ENCODE measurements around the gene ZDHHC21.
A peak's percentile ranks its signal among the peaks of the same experiment; 100 is the strongest.
"Not testable (repeated sequence)": the region's sequence is repeated elsewhere in the genome, so short reads cannot be mapped to it uniquely, and the experiment has no call there.

ZDHHC21 gene

DNA sequence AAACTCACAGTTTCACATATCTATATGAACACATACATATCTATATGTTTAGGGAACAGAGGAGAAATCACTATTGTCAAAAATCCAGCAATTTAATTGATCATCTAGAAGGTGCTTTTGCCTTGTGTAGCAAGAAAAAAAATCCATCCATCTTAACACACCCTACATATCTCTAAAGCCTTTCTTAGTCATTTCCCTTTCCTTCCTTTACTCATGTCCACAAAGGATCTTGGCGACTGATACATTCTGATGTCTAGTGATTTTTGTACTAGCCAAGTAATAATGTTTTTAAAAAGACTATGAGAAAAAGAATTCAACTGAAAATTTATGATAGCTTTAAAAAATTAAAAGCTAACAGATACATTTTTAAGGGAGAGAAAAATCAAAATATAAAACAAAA, 22.5 kb downstream of the ZDHHC21 start:
- no peak overlapping the region for H3K4me3 ChIP-seq (replicated peaks; ENCODE audit: low read depth, low read length)
- TF ChIP-seq, protein P1, sequence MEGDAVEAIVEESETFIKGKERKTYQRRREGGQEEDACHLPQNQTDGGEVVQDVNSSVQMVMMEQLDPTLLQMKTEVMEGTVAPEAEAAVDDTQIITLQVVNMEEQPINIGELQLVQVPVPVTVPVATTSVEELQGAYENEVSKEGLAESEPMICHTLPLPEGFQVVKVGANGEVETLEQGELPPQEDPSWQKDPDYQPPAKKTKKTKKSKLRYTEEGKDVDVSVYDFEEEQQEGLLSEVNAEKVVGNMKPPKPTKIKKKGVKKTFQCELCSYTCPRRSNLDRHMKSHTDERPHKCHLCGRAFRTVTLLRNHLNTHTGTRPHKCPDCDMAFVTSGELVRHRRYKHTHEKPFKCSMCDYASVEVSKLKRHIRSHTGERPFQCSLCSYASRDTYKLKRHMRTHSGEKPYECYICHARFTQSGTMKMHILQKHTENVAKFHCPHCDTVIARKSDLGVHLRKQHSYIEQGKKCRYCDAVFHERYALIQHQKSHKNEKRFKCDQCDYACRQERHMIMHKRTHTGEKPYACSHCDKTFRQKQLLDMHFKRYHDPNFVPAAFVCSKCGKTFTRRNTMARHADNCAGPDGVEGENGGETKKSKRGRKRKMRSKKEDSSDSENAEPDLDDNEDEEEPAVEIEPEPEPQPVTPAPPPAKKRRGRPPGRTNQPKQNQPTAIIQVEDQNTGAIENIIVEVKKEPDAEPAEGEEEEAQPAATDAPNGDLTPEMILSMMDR (IDR thresholded peaks at IDR 0.05; ENCODE audit: low read depth, low read length, missing control alignments): no peak
- no peak for DNase-seq (ENCODE audit: extremely low read depth, low read depth)

DNA sequence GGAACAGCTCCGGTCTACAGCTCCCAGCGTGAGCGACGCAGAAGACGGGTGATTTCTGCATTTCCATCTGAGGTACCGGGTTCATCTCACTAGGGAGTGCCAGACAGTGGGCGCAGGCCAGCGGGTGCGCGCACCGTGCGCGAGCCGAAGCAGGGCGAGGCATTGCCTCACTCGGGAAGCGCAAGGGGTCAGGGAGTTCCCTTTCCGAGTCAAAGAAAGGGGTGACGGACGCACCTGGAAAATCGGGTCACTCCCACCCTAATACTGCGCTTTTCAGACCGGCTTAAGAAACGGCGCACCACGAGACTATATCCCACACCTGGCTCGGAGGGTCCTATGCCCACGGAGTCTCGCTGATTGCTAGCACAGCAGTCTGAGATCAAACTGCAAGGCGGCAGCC, 29.2 kb downstream of the ZDHHC21 start:
- H3K4me3 ChIP-seq (replicated peaks; ENCODE audit: low read depth, low read length); DNase-seq (ENCODE audit: extremely low read depth, low read depth): not testable (repeated sequence)

DNA sequence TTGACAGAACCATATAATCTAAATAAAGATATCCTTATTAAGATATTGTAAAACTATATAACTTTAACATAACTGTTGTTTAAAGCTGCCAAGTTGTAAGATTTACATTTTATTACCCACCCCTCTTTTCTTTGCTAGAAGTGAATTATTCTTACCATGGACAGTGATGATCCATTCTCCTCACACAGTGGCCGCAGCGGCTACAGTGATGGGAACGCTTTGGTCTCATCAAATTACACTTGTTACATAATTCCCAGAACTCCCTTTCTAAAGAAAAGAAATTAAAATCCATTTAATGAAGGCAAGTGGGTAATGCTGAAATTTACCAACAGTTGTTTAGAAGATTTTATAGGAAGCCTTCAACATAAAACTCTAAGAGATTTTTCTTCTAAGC, 31.2 kb downstream of the ZDHHC21 start:
- no peak overlapping the region for H3K4me3 ChIP-seq (replicated peaks; ENCODE audit: low read depth, low read length)
- DNase-seq (ENCODE audit: extremely low read depth, low read depth): no peak
- TF ChIP-seq, protein P1 (IDR thresholded peaks at IDR 0.05; ENCODE audit: low read depth, low read length, missing control alignments): no peak

DNA sequence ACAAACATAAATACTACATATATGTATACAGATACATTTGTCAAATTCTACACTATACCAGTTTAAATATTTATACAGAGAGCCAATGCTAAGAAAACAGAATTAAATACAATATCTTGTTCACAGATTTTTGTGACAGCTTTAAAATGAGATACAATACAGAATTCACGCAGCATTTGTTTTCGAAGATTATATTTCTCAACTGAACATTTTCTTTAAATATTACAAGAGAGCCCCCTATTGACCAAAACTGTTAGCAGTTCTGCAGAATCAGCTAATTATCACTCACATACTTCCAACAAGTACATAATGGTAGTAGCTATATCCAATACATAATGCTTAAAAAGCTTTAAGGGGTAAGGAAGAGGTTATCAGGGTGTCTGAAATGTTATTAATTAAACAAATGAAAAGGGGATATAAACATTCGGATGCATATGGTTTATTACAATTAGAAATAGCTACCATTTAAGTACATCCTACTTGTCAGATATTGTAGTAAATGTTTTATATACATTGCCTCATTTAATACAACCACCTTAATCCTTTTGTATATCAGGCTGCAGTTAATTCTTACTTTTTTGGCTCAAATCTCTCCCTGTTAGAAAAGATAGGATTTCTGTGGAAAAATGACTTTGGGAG, 31.7 kb downstream of the ZDHHC21 start:
- no peak overlapping the region for H3K4me3 ChIP-seq (replicated peaks; ENCODE audit: low read depth, low read length)
- no peak for DNase-seq (ENCODE audit: extremely low read depth, low read depth)
- TF ChIP-seq, protein P1 (IDR thresholded peaks at IDR 0.05; ENCODE audit: low read depth, low read length, missing control alignments): peak; percentile 45

DNA sequence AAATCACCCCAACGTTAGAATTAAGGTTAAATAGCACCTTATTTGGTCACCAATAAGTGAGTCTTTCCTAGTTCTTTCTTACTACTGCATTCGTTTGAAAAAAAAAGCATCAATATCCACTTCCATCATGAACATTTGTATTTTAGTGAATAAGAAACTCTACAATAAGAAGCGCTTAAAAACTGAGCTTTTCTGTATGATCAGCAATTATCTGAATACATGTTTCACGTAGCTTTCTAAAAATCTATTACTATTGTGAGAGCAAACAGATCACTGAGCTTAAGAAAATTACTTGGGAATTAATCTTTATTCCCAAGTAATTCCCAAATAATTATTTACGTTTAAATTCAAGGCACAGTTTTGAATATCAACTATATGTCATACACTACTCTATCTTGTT, 32.5 kb downstream of the ZDHHC21 start:
- no peak overlapping the region for H3K4me3 ChIP-seq (replicated peaks; ENCODE audit: low read depth, low read length)
- TF ChIP-seq, protein P1 (IDR thresholded peaks at IDR 0.05; ENCODE audit: low read depth, low read length, missing control alignments): no peak
- DNase-seq (ENCODE audit: extremely low read depth, low read depth): no peak

DNA sequence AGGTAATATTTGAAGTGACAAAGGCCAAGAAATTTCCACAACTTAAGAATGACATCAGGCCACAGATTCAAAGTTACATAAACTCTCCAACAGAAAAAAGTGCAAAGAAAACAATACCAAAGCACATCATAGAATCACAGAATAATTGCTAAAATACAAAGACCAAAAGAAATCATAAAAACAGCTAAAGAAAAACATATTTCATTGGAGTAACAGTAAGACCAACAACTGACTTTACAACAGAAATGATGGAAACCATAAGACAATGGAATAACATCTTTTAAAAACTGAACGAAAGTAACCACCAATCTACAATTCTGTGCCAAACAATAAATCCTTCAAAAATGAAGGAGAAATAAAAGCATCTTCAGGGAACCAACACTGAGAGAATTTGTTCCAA, 38.3 kb downstream of the ZDHHC21 start:
- DNase-seq (ENCODE audit: extremely low read depth, low read depth): no peak
- TF ChIP-seq, protein P1 (IDR thresholded peaks at IDR 0.05; ENCODE audit: low read depth, low read length, missing control alignments): no peak
- H3K4me3 ChIP-seq (replicated peaks; ENCODE audit: low read depth, low read length): no peak overlapping the region

DNA sequence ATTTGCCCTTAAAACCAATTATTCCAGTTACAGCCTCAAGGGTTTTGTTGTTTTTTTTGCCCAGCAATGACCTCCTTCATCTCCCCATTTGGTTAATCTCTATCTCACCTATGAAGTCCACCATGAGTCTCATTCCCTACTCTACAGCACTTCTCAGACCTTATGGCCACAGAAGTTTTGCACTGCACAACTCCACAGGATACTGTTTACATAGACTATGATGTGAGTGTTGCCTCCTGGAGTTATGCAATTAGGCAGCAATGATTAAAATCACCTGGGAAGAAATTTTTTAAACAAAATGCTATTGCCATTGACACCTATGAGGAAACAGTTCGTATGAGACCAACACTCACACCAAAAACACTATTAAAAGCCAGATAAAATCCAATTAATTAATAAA, 39.7 kb downstream of the ZDHHC21 start:
- H3K4me3 ChIP-seq (replicated peaks; ENCODE audit: low read depth, low read length): no peak overlapping the region
- TF ChIP-seq, protein P1 (IDR thresholded peaks at IDR 0.05; ENCODE audit: low read depth, low read length, missing control alignments): no peak
- DNase-seq (ENCODE audit: extremely low read depth, low read depth): no peak

Measured in HFF-Myc (cell line).